ENCODE measurements around the gene TMC6. TPM values are rescaled to one million over a fixed set of nuclear protein-coding genes. Genes with fewer than 3 reads are reported as not detected.

TMC6 gene
- total and polyA plus RNA-seq, 2 of the 13 experiments (the other 11 are each of a cell fraction or from before 2014, with no cell fraction given): 48.4 to 99.1 TPM

GRCh38 chr17:78140169-78141051, 11.9 kb upstream of the TMC6 start (continued):
- TF ChIP-seq, protein P1, sequence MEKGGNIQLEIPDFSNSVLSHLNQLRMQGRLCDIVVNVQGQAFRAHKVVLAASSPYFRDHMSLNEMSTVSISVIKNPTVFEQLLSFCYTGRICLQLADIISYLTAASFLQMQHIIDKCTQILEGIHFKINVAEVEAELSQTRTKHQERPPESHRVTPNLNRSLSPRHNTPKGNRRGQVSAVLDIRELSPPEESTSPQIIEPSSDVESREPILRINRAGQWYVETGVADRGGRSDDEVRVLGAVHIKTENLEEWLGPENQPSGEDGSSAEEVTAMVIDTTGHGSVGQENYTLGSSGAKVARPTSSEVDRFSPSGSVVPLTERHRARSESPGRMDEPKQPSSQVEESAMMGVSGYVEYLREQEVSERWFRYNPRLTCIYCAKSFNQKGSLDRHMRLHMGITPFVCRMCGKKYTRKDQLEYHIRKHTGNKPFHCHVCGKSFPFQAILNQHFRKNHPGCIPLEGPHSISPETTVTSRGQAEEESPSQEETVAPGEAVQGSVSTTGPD (CRISPR knock-in tag; IDR thresholded peaks at IDR 0.05): no peak
- TF ChIP-seq ZNF589 (CRISPR knock-in tag; conservative IDR thresholded peaks at IDR 0.05): no peak
- TF ChIP-seq ZNF891 (CRISPR knock-in tag; IDR thresholded peaks at IDR 0.05): no peak
- TF ChIP-seq NFIC (IDR thresholded peaks at IDR 0.05; ENCODE audit: low read length): no peak
- peak; percentile 70 for TF ChIP-seq KDM5B (CRISPR knock-in tag; IDR thresholded peaks at IDR 0.05; ENCODE audit: borderline replicate concordance)
- no peak for TF ChIP-seq ZSCAN12 (CRISPR knock-in tag; IDR thresholded peaks at IDR 0.05)
- peak; percentile 81; the same call in 1 of the 3 replicates for TF ChIP-seq MXI1 (IDR thresholded peaks at IDR 0.05; ENCODE audit: borderline replicate concordance, low read depth, low read length)
- no peak for TF ChIP-seq WIZ (CRISPR knock-in tag; IDR thresholded peaks at IDR 0.05)
- TF ChIP-seq ZNF615 (CRISPR knock-in tag; IDR thresholded peaks at IDR 0.05; ENCODE audit: borderline replicate concordance): no peak
- TF ChIP-seq KLF12 (CRISPR knock-in tag; IDR thresholded peaks at IDR 0.05; ENCODE audit: borderline replicate concordance): peak; percentile 93; the same call in 1 of the 2 replicates
- TF ChIP-seq SRSF1 (optimal IDR thresholded peaks at IDR 0.05; ENCODE audit: low read depth, low read length): no peak
- peak; percentile 50 for TF ChIP-seq ZNF883 (CRISPR knock-in tag; IDR thresholded peaks at IDR 0.05; ENCODE audit: not compliant biosample characterization)
- TF ChIP-seq ZFP37 (CRISPR knock-in tag; IDR thresholded peaks at IDR 0.05; ENCODE audit: borderline replicate concordance): no peak
- no peak for TF ChIP-seq SRSF9 (IDR thresholded peaks at IDR 0.05; ENCODE audit: borderline replicate concordance, insufficient read depth, low read depth, low read length, poor library complexity, severe bottlenecking)
- no peak for TF ChIP-seq ZNF577 (CRISPR knock-in tag; IDR thresholded peaks at IDR 0.05; ENCODE audit: borderline replicate concordance, low read depth)
- TF ChIP-seq ATF7-NPFF (CRISPR knock-in tag; IDR thresholded peaks at IDR 0.05; ENCODE audit: low read depth): 0 out of 2 replicates have a peak, but pooled peaks have one; percentile 43
- no peak for TF ChIP-seq ZNF510 (CRISPR knock-in tag; IDR thresholded peaks at IDR 0.05; ENCODE audit: low read depth)
- TF ChIP-seq KLF6 (CRISPR knock-in tag; IDR thresholded peaks at IDR 0.05): no peak
- TF ChIP-seq ZNF441 (CRISPR knock-in tag; IDR thresholded peaks at IDR 0.05; ENCODE audit: borderline replicate concordance): no peak
- TF ChIP-seq ZNF251 (CRISPR knock-in tag; IDR thresholded peaks at IDR 0.05): no peak
- no peak for TF ChIP-seq ZKSCAN8 (CRISPR knock-in tag; IDR thresholded peaks at IDR 0.05; ENCODE audit: borderline replicate concordance)
- no peak for TF ChIP-seq PAX8 (CRISPR knock-in tag; IDR thresholded peaks at IDR 0.05; ENCODE audit: borderline replicate concordance)
- TF ChIP-seq, protein P2, sequence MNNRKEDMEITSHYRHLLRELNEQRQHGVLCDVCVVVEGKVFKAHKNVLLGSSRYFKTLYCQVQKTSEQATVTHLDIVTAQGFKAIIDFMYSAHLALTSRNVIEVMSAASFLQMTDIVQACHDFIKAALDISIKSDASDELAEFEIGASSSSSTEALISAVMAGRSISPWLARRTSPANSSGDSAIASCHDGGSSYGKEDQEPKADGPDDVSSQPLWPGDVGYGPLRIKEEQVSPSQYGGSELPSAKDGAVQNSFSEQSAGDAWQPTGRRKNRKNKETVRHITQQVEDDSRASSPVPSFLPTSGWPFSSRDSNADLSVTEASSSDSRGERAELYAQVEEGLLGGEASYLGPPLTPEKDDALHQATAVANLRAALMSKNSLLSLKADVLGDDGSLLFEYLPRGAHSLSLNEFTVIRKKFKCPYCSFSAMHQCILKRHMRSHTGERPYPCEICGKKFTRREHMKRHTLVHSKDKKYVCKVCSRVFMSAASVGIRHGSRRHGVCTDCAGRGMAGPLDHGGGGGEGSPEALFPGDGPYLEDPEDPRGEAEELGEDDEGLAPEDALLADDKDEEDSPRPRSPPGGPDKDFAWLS (CRISPR knock-in tag; IDR thresholded peaks at IDR 0.05; ENCODE audit: borderline replicate concordance): no peak
- no peak for TF ChIP-seq NR2F6 (IDR thresholded peaks at IDR 0.05)
- TF ChIP-seq NR2F6 (CRISPR knock-in tag; IDR thresholded peaks at IDR 0.05): 0 out of 2 replicates have a peak, but pooled peaks have one; percentile 33
- no peak for TF ChIP-seq FOXA3 (CRISPR knock-in tag; IDR thresholded peaks at IDR 0.05)
- no peak for TF ChIP-seq ZNF326 (CRISPR knock-in tag; IDR thresholded peaks at IDR 0.05; ENCODE audit: borderline replicate concordance)
- no peak for TF ChIP-seq ZNF841 (CRISPR knock-in tag; IDR thresholded peaks at IDR 0.05; ENCODE audit: borderline replicate concordance)
- TF ChIP-seq HNRNPK (IDR thresholded peaks at IDR 0.05; ENCODE audit: low read depth, low read length, poor library complexity, severe bottlenecking): peak; percentile 80

Measured in HepG2 (cell line).